CD1c-positive myeloid dendritic cell (primary cell): ENCODE measurements around the gene NDUFB1.

Experiments
- DNase-seq: peaks from one replicate; pipeline ENCODE4 v3.0.0-alpha.2; 2016; ENCODE audit errors: extremely low spot score

The NDUFB1 gene

DNA sequence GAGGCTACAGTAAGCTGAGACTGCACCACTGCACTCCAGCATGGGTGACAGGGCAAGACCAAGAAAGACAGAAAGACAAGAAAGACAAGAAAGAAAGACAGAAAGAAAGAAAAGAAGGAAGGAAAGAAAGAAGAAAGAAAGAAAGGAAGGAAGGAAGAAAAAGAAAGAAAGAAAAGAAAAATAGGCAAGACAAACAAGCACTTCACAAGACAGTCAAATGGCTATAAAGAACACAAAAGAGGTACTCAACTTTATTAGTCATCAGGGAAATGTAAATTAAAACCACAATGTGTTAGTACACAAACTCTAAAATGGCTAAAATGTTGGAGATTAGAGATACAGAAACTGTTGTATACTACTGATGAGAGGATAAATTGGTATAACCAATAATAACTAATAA, 21.7 kb downstream of the NDUFB1 start:
- DNase-seq: no peak

DNA sequence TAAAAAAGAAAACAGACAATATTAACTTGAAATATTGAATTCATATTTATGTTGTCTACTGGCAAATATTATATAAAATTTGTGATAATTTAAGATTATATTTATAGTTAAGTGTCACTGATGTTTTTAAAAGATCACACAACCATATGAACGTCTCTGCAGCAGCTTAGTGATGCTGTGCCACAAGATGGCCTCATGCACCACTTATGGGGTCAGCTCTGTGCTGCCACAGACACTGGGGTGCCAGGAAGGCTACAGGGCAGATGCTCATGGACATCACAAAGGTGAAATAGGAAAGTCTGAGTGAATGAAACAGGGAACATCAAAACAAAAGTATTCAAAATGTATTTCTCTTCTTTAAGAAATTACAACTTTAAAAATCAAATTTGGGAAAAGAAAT, 28.2 kb downstream of the NDUFB1 start:
- DNase-seq: no peak

DNA sequence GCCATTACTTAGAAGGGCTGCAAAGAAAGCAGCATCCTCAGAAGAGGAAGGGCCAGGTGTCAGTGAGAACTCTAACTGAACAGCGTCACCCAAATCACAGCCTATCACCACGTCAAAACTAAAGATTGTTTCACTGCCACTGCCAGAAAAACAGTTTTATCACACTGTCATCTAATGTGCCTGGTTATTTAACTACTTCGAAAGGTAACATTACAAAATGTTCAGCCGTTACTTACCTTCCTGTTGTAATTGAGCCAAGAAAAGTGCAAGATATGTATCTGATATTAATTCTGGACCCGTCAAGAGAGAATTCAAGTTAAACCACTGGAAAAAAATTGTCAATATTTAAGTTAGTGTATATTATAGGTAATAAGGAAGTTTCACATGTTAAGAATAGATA, 33.0 kb downstream of the NDUFB1 start:
- no peak for DNase-seq

DNA sequence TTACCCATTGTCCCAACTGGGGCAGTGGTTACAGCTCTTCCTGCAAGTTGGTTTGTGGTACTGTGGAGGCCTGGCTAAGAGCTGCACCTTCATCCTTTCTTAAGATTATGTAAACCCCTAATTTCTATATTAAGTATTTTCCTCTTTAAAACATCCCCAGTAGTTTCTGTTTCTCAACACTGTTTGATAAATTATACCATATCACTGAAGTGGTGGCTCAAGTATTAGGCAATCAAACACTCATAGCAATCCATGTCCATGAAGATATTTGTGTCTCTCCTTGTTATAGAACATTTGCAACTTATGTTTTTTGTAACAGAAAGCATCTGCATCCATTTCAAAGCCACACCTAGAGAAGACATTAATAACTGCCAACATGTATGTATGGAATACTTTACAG, 47.0 kb downstream of the NDUFB1 start:
- DNase-seq: no peak
